ENCODE results near the gene GLB1L2.

GLB1L2 gene

DNA sequence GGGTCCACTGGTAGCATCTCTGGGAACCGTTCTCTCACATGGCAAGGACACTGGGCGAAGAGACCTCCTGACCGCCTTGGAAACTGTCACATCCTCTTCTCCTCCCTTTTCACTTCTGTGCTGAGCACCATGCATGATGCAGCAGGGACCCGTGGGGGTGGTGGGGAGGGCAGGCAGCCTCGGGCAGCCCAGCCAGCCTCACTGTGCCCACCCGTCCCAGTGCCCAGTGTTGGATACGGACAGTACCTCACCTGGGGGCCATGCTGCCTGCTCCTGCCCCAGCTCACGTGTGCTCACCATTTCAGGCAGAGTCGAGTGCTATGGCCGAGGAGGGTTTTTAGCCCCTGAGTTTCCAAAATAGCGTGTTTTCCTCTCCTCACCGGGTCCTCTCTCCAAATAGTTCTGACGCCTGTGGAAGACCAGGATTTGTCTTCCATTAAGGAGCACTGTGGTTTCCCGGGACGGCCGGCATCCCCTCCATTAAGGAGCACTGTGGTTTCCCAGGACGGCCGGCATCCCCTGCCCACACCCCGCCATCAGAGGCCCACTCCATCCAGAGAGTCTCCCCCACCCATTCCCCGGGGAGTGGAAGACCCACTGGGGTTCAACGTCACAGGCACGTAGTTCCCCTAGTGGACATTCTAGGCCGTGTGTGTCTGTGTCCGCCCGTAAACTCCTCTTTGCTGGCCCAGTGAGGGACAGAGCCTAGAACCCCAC lies 57.8 kb downstream of the GLB1L2 start:
- no peak for DNase-seq

DNA sequence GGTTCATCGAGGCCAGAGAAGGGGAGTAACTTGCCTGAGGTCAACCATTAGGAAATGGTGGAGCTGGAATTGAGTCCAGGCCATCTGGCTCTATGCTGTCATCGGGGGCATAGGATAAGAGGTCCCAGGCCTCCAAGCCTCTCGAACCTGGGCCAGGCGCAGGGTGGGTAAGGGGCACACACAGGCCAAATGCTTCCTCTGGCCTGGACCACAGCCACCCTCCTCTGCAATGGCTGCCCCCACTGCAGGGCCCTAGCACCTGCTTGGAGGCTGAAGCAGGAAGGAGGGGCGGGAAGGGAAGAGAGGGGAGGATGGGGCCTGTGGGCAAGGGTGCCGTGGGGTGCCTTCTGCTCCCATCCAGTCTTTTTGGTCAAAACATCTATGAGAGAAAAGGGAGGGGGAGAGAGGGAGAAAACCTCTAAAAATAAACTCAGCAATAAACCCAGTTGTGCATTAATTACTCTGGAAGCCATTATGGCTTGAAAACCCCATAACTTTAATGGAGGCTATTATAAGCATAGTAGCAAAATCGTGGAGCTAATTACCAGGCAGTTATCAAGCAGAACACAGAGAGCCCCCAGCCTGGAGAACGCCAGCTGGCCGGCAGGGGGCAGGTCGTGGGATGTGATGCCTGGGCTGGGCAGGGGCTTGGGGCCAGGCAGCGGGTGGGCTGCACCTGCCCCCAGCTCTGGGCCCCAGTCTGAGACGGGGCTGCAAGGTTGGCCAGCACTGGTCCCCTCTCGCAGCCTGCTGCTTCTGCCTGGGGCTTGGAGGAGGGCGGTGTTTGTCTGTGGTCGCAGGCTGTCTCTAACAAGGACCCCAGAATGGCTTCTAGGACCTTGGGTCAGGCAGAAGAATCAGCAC lies 59.1 kb downstream of the GLB1L2 start:
- DNase-seq: peak in 1 of 2 experiments; percentile 29

DNA sequence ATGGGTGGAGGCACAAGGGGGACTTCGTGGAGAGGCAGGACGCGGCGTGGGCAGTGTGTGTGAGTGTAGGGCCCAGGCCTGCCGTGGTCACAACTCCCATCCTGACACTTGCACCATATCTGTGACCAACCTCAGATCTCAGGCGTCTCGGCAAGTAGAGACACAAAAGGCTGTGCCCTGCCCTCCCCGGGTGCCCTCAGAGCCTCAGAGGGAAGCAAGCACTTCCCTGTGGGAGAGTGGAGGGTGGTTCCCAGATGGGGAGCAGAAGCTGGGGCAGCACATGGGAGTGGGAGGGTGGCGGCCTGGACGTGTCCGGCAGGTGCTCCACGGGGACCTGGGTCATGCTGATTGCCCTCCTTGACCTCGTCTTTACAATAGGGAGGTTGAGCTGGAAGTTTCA lies 59.9 kb downstream of the GLB1L2 start:
- no peak for DNase-seq

DNA sequence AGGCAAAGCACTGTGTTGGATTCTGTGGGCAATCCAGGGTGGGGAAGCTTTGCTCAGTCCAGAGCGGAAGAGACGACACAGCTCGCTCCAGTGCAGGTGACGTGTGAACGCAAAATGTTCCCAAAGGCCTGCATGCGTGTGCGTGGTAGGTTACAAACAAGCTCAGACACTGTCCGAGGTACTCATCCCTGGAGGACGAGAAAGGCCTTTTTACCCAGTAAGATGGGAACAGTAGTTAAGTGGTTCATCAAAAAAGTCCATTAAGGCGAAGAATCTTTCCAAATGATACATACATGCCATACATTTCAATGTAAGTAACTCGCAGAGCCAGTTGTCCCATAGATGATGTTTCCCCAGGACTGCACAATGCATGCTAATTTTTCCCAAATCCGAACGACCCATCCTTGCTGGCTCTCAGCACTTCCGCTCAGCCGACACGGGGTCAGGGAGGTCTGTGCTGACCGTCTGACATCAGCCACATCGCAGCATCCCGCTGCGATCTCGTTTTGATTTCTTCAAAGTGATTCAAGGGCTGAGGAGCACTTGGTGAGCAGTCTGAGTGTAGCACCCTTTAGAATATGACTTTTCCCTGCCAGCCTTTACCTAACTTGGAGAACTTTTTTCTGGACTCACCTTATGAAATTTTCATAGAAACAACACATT lies 61.3 kb downstream of the GLB1L2 start:
- no peak for DNase-seq

DNA sequence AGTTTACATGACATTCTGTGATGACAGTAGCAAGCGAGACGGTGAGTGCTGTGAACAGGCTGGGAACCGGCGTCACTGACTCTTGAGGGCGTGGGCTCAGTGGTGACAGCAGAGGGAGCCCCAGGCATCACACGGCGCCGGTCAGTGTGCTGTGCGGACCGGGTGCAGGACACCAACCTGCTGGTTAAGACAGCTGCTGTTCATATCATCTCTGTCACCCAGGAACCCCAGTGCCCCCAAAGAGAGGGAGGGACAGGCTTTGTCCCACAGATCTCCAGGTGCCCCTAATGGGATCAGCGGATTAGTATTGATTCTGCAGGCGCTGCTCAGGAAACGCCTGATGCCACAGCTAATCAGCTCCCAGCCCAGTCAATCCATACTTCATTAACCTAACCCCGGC lies 61.9 kb downstream of the GLB1L2 start:
- DNase-seq: peak in 1 of 2 experiments; percentile 79

GRCh38 chr11:134394311-134394710 lies 62.5 kb downstream of the GLB1L2 start:
- DNase-seq: no peak

- DNase-seq: no peak
These were observed 63.2 kb downstream of the GLB1L2 start for GRCh38 chr11:134395002-134395401.

DNA sequence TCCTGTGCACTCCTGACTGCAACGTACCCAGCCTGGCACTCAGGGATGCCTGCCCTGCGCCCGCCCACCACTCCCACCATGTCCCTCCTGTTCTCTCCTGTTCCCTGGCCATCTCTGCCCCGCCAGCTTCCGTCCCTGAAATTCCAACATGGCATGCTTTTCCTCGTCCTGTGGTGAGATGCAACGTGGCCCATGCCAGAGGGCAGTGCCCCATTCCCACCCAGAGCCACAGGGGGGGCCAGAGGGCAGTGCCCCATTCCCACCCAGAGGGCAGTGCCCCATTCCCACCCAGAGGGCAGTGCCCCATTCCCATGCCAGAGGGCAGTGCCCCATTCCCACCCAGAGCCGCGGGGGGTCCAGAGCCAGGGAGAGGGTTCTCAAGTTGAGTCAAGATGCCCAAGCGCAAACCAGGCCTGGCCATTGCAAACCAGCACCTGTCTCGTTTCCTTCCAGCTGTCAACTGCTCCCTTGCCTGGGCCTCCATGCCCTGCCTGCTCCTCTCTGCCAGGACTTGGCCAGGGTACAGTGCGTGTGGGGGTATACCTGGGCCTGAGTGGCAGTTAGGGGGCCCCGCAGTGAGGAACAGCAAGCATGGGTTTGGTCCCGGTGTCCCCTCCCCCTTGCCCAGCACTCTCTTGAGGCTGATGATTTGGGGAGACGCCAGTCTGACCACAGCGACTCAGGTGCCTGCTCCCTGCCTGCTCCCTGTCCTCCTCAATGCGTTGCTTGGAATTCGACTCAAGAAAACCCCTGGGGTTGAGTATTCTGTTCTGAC lies 65.7 kb downstream of the GLB1L2 start:
- DNase-seq: no peak

GRCh38 chr11:134398079-134398444 lies 66.3 kb downstream of the GLB1L2 start:
- DNase-seq: no peak

DNA sequence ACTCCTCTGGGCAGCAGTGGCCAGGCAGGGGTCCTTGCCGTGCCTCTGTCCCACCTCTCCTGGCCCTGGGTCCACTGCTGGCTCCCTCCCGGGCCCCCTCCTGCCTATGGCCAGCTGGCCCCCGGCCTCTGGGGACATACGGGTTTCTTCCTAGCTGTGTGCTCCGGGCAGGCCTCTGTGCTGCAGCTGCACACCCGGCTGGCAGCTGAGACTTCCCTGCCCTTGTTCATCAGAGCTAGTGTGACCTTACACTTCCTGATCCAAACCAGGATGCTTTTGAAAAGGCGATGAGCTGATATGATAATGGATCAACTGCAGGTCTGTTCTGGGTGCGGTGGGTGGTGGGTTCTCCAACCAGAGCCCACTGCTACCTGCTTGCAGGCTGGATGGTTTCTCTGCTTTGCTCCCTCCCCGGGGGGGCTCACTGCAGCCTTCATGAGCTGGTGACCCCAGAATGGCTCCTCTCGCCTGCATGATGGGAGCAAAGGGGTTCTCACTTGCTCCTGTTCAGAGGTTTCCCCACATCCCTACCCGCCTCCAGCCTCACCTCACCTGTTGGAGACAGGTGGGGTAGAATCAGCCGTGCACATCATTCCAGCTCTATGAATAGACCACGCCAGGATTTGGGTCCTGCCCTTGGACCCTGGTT lies 67.0 kb downstream of the GLB1L2 start:
- no peak for DNase-seq

GRCh38 chr11:134399293-134399654 lies 67.5 kb downstream of the GLB1L2 start:
- no peak for DNase-seq

DNA sequence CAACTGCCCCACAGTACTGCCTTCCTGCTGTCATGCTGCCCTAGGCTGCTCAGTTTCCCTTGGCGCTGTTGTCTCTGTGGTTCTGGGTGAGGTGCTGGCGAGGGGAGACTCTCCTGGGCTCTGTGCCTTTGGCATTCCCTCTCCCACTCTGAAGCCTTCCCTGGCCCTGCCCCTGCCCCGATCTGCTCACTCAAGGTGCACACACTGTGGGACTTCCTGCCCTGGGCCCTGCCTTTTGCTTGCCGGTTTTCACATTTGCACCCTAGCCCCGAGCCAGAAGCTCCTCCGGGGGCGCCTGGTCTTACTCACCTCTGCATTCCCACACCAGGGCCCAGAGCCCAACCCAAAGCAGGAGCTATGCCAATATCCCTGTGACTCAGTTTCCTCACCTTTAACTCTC lies 68.2 kb downstream of the GLB1L2 start:
- no peak for DNase-seq

DNA sequence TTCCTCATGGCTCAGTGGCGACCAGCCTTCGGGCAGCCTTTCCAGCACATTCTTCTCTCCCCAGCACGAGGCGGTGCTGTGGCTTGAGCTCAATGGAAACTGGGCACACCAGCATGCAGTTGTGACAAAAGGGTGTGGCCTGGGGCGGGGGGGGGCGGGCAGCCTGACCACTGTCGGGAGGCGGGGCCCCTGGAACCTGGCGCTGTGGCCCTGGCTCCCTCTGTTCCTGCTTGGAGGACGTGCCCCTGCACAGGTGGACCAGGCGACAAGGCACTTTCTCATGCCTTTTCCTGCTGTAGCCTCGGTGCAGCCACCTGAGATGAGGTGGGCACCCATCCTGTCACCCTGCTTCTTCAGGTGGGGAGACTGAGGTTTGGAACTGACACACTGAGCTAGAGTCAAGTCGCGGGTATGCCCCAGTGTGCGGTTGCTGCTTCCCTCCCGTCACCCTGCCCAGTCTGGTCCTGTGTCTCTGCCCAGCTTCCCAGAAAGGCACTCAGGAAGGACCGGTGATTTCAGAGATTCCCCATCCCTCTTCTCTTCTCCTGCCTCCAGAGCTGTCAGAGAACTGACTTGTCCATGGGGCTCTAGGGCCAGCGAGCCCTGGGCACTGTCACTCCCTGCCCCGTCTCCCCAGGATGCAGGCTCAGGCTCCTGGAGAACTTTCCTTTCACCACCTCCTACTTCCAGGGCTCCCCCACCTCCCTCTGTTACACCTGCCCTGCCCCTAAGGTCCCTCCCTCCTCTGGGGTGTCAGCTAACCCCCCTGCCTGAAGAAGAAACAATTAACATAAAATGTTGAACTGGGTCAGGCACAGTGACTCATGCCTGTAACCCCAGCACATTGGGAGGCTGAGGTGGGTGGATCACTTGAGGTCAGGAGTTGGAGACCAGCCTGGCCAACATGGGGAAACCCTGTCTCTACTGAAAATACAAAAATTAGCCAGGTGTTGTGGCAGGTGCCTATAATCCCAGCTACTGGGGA lies 70.3 kb downstream of the GLB1L2 start:
- DNase-seq: no peak

GRCh38 chr11:134402910-134403309 lies 71.1 kb downstream of the GLB1L2 start:
- DNase-seq: no peak

GRCh38 chr11:134404575-134405341 lies 73.0 kb downstream of the GLB1L2 start:
- no peak for DNase-seq

GRCh38 chr11:134405436-134405835 lies 73.6 kb downstream of the GLB1L2 start:
- DNase-seq: no peak

DNA sequence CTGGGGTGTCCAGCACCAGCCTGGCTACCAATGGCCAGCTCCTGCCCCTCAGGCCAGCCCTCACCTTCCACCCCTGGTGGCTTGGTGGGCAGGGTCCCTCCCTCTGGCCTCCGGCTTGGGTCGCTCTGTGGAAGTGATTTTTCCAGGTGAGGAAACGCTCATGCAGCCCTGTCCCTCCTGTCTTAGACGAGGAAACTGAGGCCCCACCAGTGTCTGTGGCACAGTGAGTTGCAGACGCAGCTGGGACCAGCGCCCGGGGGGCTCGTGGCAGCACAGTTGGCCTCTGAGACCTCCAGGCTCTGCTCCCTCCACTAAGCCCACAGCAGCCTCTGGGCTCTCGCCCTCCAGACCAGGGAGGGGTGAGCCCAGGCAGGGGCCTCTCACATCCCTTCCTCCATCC lies 74.1 kb downstream of the GLB1L2 start:
- DNase-seq: no peak

DNA sequence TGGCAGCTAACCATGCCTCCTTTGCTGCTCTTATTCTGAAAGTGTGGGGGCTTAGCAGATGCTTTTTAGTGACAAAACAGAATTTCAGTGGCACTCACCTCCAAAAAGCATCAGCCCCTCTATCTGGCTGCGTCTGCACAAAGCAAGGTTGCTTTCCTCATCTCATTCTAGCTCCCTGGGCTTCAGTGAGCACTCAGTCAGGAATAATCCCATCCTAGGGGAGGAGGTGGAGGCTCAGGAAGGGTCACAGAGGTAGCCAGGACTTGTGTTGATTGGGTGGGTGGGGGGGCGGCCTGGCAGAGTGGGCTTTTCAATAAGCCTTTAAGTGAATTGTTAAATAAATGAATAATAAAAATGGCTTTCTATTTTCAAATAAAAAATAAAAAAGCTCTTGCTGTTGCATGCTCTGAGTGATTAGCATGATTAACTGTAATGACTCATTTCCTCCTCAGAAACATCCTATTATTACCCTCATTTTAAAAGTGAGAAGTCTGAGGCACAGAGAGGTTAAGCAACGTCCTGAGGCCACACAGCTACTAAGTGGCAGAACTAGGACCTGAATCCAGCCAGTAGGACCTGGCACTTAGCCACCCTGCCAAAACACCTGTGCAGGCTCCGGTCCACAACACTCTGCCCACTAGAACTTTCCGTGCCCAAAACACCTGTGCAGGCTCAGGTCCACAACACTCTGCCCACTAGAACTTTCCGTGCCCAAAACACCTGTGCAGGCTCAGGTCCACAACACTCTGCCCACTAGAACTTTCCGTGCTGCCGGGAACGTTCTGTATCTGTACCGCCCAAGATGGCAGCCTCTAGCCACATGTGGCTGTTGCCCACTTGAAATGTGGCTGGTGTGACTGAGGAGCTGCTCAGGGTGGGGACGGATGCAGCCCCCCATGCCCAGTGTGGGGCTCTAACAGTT lies 74.7 kb downstream of the GLB1L2 start:
- no peak for DNase-seq

GRCh38 chr11:134407321-134407828 lies 75.6 kb downstream of the GLB1L2 start:
- DNase-seq: peak; percentile 40 to 78
